GM19238 (cell line): ENCODE data around the gene METTL17.
A peak's percentile ranks its signal among the peaks of the same experiment; 100 is the strongest.
"Not testable (repeated sequence)": the region's sequence is repeated elsewhere in the genome, so short reads cannot be mapped to it uniquely, and the experiment has no call there.

ENCODE experiments used
- DNase-seq: peaks from one replicate; pipeline ENCODE4 v3.0.0; 2011; ENCODE audit warnings: low spot score; ENCODE audit not compliant: insufficient read length

METTL17 gene

GRCh38 chr14:20996521-20996920 lies 6.7 kb downstream of the METTL17 start:
- no peak for DNase-seq

GRCh38 chr14:20997115-20997514 lies 7.3 kb downstream of the METTL17 start:
- DNase-seq, result no peak

GRCh38 chr14:20997564-20997963 lies 7.8 kb downstream of the METTL17 start:
- no peak for DNase-seq

GRCh38 chr14:20998139-20998538 lies 8.4 kb downstream of the METTL17 start:
- DNase-seq, result no peak

GRCh38 chr14:20998674-20999366 lies 9.0 kb downstream of the METTL17 start, which contains the start of gene SLC39A2:
TSS of gene SLC39A2 (plus strand) at chr14:20999293. CDS start at chr14:20999447, 154 bp downstream.
- no peak for DNase-seq

- no peak for DNase-seq
Observed at GRCh38 chr14:20999591-20999990, 9.8 kb downstream of the METTL17 start.

GRCh38 chr14:21001218-21001617 lies 11.4 kb downstream of the METTL17 start:
- DNase-seq, result no peak

- DNase-seq, result no peak
Observed at GRCh38 chr14:21003788-21004346, 14.1 kb downstream of the METTL17 start.

- not testable (repeated sequence) for DNase-seq
Observed at GRCh38 chr14:21009721-21010120, 19.9 kb downstream of the METTL17 start.

- DNase-seq, result no peak
Observed at GRCh38 chr14:21011136-21011535, 21.4 kb downstream of the METTL17 start.

GRCh38 chr14:21014761-21015190 lies 25.0 kb downstream of the METTL17 start:
- DNase-seq, result peak; percentile 48

- no peak for DNase-seq
Observed at GRCh38 chr14:21015312-21015711, 25.5 kb downstream of the METTL17 start.

- no peak for DNase-seq
Observed at GRCh38 chr14:21016413-21017190, 26.8 kb downstream of the METTL17 start.

- DNase-seq, result no peak
Observed at GRCh38 chr14:21017528-21018245, 27.9 kb downstream of the METTL17 start.

- no peak for DNase-seq
Observed at GRCh38 chr14:21018286-21018685, 28.5 kb downstream of the METTL17 start.

GRCh38 chr14:21018781-21019180 lies 29.0 kb downstream of the METTL17 start:
- no peak for DNase-seq

GRCh38 chr14:21019366-21019765 lies 29.6 kb downstream of the METTL17 start:
- no peak for DNase-seq

- no peak for DNase-seq
Observed at GRCh38 chr14:21020977-21021545, 31.3 kb downstream of the METTL17 start.

- DNase-seq, result no peak
Observed at GRCh38 chr14:21022686-21023085, 32.9 kb downstream of the METTL17 start.

GRCh38 chr14:21023174-21023573 lies 33.4 kb downstream of the METTL17 start:
- DNase-seq, result no peak
